Colonic mucosa (tissue), 2 donors: ENCODE data around the gene BOD1L2. TPM values are rescaled to one million over a fixed set of nuclear protein-coding genes. Genes with fewer than 3 reads are reported as not detected.

Source experiments
- total RNA-seq, 2 donors: library from RNA; stranded (reverse); fragmentation: NEBNext Ultra II Directional in 1 of 2; extraction: Animal tissue kit (Norgen Biotek cat#: 25700) in 1 of 2; gene quantifications; one replicate each; pipeline ENCODE4 v1.2.1, GENCODE V29; 2021
- donor health status: DM: no; HTN: no; CAD: no.
- donor health status: DM: no; HTN: no; CAD: no.

BOD1L2 gene
- total RNA-seq, 2 donors from 2014 or later = not detected

Other genes starting within 250 kb of the BOD1L2 start
- gene ST8SIA3, start 205.5 kb downstream of the BOD1L2 start, total RNA-seq = under 1 TPM; 0.05 TPM